ENCODE data around the gene LYPD3. TPM values are rescaled to one million over a fixed set of nuclear protein-coding genes. Genes with fewer than 3 reads are reported as not detected.

The LYPD3 gene
- total RNA-seq, 4 donors from 2014 or later: 0.47 to 26.4 (median 1.9) TPM; not detected in 1

- ATAC-seq (ENCODE audit: low FRiP score): no peak
- DNase-seq (ENCODE audit: low spot score): no peak
- TF ChIP-seq CTCF (IDR thresholded peaks at IDR 0.05): no peak
Measured at GRCh38 chr19:43498233-43498842, 32.9 kb upstream of the LYPD3 start.

GRCh38 chr19:43496960-43497359 lies 31.6 kb upstream of the LYPD3 start:
- DNase-seq (ENCODE audit: low spot score) (no peak), ATAC-seq (ENCODE audit: low FRiP score) (no peak)
- TF ChIP-seq CTCF (IDR thresholded peaks at IDR 0.05): no peak

- DNase-seq (ENCODE audit: low spot score) (no peak), ATAC-seq (ENCODE audit: low FRiP score) (no peak)
- TF ChIP-seq CTCF (IDR thresholded peaks at IDR 0.05): no peak
Measured at GRCh38 chr19:43495082-43495481, 29.7 kb upstream of the LYPD3 start.

GRCh38 chr19:43490759-43491158 lies 25.4 kb upstream of the LYPD3 start:
- no peak for TF ChIP-seq CTCF (IDR thresholded peaks at IDR 0.05)
- DNase-seq (ENCODE audit: low spot score) (no peak), ATAC-seq (ENCODE audit: low FRiP score) (no peak)

GRCh38 chr19:43489979-43490599 lies 24.7 kb upstream of the LYPD3 start:
- no peak for TF ChIP-seq CTCF (IDR thresholded peaks at IDR 0.05)
- no peak for DNase-seq (ENCODE audit: low spot score)
- no peak for ATAC-seq (ENCODE audit: low FRiP score)

GRCh38 chr19:43489310-43489709 lies 23.9 kb upstream of the LYPD3 start:
- TF ChIP-seq CTCF (IDR thresholded peaks at IDR 0.05): no peak
- no peak for ATAC-seq (ENCODE audit: low FRiP score)
- no peak for DNase-seq (ENCODE audit: low spot score)

GRCh38 chr19:43488179-43488578 lies 22.8 kb upstream of the LYPD3 start:
- no peak for ATAC-seq (ENCODE audit: low FRiP score)

More at GRCh38 chr19:43488179-43488578, 22.8 kb upstream of the LYPD3 start:
- no peak for TF ChIP-seq CTCF (IDR thresholded peaks at IDR 0.05)
- DNase-seq (ENCODE audit: low spot score): no peak
